Neural progenitor cell (in vitro differentiated cells): ENCODE measurements around the gene IL1RL2. TPM values are rescaled to one million over a fixed set of nuclear protein-coding genes. Genes with fewer than 3 reads are reported as not detected.

Source experiments
- DNase-seq: peaks from one replicate; pipeline ENCODE4 v3.0.0-alpha.2; 2016; ENCODE audit warnings: low spot score
- H2AFZ ChIP-seq: fragments of 200-600 bp; sonication (generic); replicated peaks from 2 replicates; pipeline ENCODE4 v1.6.1; 2016; ENCODE audit warnings: antibody characterized with exemption
- H3F3A ChIP-seq: fragments of 200-600 bp; sonication (generic); 2 replicates; pipeline ENCODE4 v1.6.1; 2016; ENCODE audit warnings: antibody characterized with exemption, low read depth
- H3K27ac ChIP-seq: fragments of 200-600 bp; sonication (generic); 2 replicates; pipeline ENCODE4 v1.5.1; 2016; ENCODE audit warnings: mild to moderate bottlenecking
- H3K27me3 ChIP-seq: fragments of 200-600 bp; sonication (generic); 2 replicates; pipeline ENCODE4 v1.6.1; 2016; ENCODE audit warnings: mild to moderate bottlenecking, moderate library complexity
- H3K36me3 ChIP-seq: fragments of 200-600 bp; sonication (generic); 2 replicates; pipeline ENCODE4 v1.5.1; 2016
- H3K4me1 ChIP-seq: fragments of 200-600 bp; sonication (generic); 2 replicates; pipeline ENCODE4 v1.6.1; 2016; ENCODE audit warnings: mixed run types
- H3K4me2 ChIP-seq: fragments of 200-600 bp; sonication (generic); 2 replicates; pipeline ENCODE4 v1.6.1; 2016
- H3K4me3 ChIP-seq: fragments of 200-600 bp; sonication (generic); 2 replicates; pipeline ENCODE4 v1.5.1; 2016
- H3K79me2 ChIP-seq: fragments of 200-600 bp; sonication (generic); 2 replicates; pipeline ENCODE4 v1.6.1; 2016; ENCODE audit warnings: low read depth
- H3K9ac ChIP-seq: fragments of 200-600 bp; sonication (generic); 2 replicates; pipeline ENCODE4 v1.6.1; 2016
- H3K9me3 ChIP-seq: fragments of 200-600 bp; sonication (generic); 2 replicates; pipeline ENCODE4 v1.5.1; 2016; ENCODE audit warnings: low read depth
- H4K20me1 ChIP-seq: fragments of 200-600 bp; sonication (generic); 2 replicates; pipeline ENCODE4 v1.6.1; 2016; ENCODE audit warnings: low read depth
- H3K27ac Mint-ChIP-seq: 3 replicates; pipeline ENCODE4 v1.8.0; 2021; ENCODE audit warnings: mixed read lengths
- H3K27me3 Mint-ChIP-seq: 2 replicates; pipeline ENCODE4 v1.8.0; 2022; ENCODE audit warnings: low read depth, mild to moderate bottlenecking, inconsistent platforms, moderate library complexity, mixed read lengths; ENCODE audit not compliant: insufficient read depth
- H3K36me3 Mint-ChIP-seq: 3 replicates; pipeline ENCODE4 v1.8.0; 2021; ENCODE audit warnings: mixed read lengths
- H3K4me1 Mint-ChIP-seq: 3 replicates; pipeline ENCODE4 v1.8.0; 2021; ENCODE audit warnings: mixed read lengths
- H3K4me3 Mint-ChIP-seq: 3 replicates; pipeline ENCODE4 v1.8.0; 2021; ENCODE audit warnings: mild to moderate bottlenecking, moderate library complexity, mixed read lengths
- H3K9me3 Mint-ChIP-seq: 3 replicates; pipeline ENCODE4 v1.8.0; 2020; ENCODE audit warnings: mixed read lengths
- EZH2 ChIP-seq: fragments of 200-600 bp; sonication (generic); IDR thresholded peaks from 2 replicates; pipeline ENCODE4 v1.6.1; 2017; ENCODE audit warnings: antibody characterized with exemption, mild to moderate bottlenecking, moderate library complexity
- EZH2phosphoT487 ChIP-seq: fragments of 200-600 bp; sonication (generic); IDR thresholded peaks from 2 replicates; pipeline ENCODE4 v1.6.1; 2017; ENCODE audit warnings: antibody characterized with exemption
- total RNA-seq: library from RNA; depleted of rRNA; stranded (reverse); fragments of >200 nt; gene quantifications from 2 replicates; pipeline ENCODE4 v1.2.3, GENCODE V29; 2015; ENCODE audit warnings: low replicate concordance
- TF ChIP-seq, protein P1 (sequence below): fragments of 200-600 bp; sonication (generic); IDR thresholded peaks from 2 replicates; pipeline ENCODE4 v1.5.1; 2017; ENCODE audit warnings: antibody characterized with exemption, mild to moderate bottlenecking

Gene IL1RL2
- total RNA-seq, 1 donor from 2014 or later, result not detected

DNA sequence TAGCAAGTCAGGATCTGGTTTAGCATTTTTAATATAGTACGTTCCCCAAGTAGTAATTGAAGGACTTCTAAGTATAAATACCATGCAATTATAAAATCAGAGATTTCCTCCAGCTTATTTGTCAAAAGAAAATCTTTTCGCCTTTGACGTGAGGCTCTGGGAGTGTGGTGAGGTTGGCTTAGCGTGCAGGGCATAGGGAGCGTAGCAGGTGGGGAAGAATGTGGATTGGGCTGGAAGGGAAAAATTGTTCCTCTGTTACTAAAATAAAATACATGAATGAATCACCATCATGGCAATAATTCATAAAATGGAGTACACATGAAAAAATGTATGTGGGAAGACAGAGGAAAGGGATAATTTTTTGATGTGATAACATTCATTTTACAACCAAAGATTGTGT, 5.4 kb upstream of the IL1RL2 start:
- no peaks in the 10 kb centered on the region for H3K4me1 ChIP-seq
- H3K36me3 Mint-ChIP-seq, result no peaks in the 10 kb centered on the region
- H4K20me1 ChIP-seq, result no peaks in the 10 kb centered on the region
- no peaks in the 10 kb centered on the region for H3K4me1 Mint-ChIP-seq
- H3K79me2 ChIP-seq, result no peaks in the 10 kb centered on the region
- peaks cover 3% of the 10 kb centered on the region for H3K27me3 Mint-ChIP-seq
- no peak overlapping the region for H3K4me3 Mint-ChIP-seq
- no peaks in the 10 kb centered on the region for H3F3A ChIP-seq
- no peaks in the 10 kb centered on the region for H3K36me3 ChIP-seq
- no peaks in the 10 kb centered on the region for H3K9me3 ChIP-seq
- no peak overlapping the region for H3K27ac ChIP-seq
- DNase-seq, result no peak
- H3K4me3 ChIP-seq, result no peak overlapping the region
- TF ChIP-seq, protein P1, sequence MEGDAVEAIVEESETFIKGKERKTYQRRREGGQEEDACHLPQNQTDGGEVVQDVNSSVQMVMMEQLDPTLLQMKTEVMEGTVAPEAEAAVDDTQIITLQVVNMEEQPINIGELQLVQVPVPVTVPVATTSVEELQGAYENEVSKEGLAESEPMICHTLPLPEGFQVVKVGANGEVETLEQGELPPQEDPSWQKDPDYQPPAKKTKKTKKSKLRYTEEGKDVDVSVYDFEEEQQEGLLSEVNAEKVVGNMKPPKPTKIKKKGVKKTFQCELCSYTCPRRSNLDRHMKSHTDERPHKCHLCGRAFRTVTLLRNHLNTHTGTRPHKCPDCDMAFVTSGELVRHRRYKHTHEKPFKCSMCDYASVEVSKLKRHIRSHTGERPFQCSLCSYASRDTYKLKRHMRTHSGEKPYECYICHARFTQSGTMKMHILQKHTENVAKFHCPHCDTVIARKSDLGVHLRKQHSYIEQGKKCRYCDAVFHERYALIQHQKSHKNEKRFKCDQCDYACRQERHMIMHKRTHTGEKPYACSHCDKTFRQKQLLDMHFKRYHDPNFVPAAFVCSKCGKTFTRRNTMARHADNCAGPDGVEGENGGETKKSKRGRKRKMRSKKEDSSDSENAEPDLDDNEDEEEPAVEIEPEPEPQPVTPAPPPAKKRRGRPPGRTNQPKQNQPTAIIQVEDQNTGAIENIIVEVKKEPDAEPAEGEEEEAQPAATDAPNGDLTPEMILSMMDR, result no peak
- TF ChIP-seq EZH2 (no peak), EZH2phosphoT487 (no peak)
- H3K27me3 ChIP-seq, result no peaks in the 10 kb centered on the region
- no peak overlapping the region for H2AFZ ChIP-seq
- no peak overlapping the region for H3K4me2 ChIP-seq
- no peak overlapping the region for H3K9ac ChIP-seq
- no peak overlapping the region for H3K27ac Mint-ChIP-seq
- no peaks in the 10 kb centered on the region for H3K9me3 Mint-ChIP-seq

DNA sequence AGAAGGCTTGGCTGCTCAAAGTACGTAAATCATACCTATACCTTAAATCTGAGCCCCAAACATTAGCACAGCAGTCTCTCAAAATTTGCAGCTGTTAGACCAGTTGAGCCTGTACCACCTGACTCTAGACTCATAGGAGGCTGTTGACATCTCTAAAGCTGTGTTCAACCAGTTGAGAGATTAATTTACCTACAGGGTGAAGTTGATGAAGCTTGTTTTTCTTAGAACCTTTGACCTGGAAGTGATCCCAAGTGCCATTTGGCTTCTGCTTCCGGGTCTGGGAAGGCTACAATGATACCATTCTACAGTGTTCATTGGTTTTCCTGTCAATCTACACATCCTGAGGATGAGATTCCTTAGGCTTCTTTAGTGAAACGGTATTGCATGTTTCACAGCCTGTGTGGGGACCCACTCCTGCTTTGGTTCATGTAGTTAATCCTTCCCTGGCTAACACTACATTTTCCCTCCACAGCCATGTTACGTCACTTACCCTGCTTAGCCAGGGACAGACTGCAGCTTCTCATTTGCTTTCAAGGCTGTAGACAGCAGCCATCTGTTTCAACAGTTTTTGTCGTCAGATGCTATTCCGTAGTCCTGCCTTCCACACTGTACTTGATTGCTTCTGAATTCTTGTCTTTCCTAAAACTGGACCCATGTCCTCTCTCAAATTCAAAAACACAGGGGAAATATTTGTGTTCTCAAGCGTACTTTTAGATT, 4.7 kb upstream of the IL1RL2 start:
- Mint-ChIP-seq H3K36me3 (no peaks in the 10 kb centered on the region), H3K4me1 (no peaks in the 10 kb centered on the region), H3K27me3 (peaks cover 6% of the 10 kb centered on the region), H3K4me3 (no peak overlapping the region), H3K9me3 (no peaks in the 10 kb centered on the region), H3K27ac (no peak overlapping the region)
- Histone ChIP-seq H2AFZ (no peak overlapping the region), H3K36me3 (no peaks in the 10 kb centered on the region), H3K9me3 (no peaks in the 10 kb centered on the region), H3K4me2 (no peak overlapping the region), H3F3A (no peaks in the 10 kb centered on the region), H3K4me3 (no peak overlapping the region), H3K27ac (no peak overlapping the region), H3K9ac (no peak overlapping the region), H3K27me3 (peaks cover 6% of the 10 kb centered on the region), H3K79me2 (no peaks in the 10 kb centered on the region), H4K20me1 (no peaks in the 10 kb centered on the region), H3K4me1 (no peaks in the 10 kb centered on the region)
- no peak for TF ChIP-seq EZH2
- TF ChIP-seq, protein P1, result no peak
- TF ChIP-seq EZH2phosphoT487, result no peak
- DNase-seq, result no peak

DNA sequence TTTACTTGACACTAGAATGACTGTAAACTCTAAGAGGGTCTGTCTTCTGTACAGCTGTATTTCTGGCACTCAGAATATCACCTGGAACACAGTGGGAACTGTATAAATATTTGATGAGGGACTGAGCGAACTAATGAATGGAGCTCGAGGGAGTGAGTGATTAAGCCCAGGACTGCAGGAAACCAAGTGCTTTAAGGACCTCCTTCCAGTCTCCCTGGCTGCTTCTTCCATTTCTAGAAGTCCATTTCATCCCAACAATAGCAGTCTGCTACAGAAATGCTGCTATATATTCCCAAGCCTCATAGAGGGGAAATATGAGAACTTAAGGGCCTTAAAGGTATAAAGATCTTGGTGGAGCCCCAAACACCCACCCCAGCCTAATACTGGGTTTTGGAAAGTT, 2.8 kb upstream of the IL1RL2 start:
- Histone ChIP-seq H3K79me2 (no peaks in the 10 kb centered on the region), H3K4me3 (no peak overlapping the region), H3K9ac (no peak overlapping the region), H3K4me2 (no peak overlapping the region), H3K4me1 (no peaks in the 10 kb centered on the region), H2AFZ (no peak overlapping the region), H3K36me3 (no peaks in the 10 kb centered on the region), H4K20me1 (no peaks in the 10 kb centered on the region), H3K9me3 (no peaks in the 10 kb centered on the region), H3K27me3 (peaks cover 17% of the 10 kb centered on the region), H3F3A (no peaks in the 10 kb centered on the region), H3K27ac (no peak overlapping the region)
- Mint-ChIP-seq H3K27ac (no peak overlapping the region), H3K4me1 (no peaks in the 10 kb centered on the region), H3K4me3 (no peak overlapping the region), H3K9me3 (no peaks in the 10 kb centered on the region), H3K27me3 (peaks cover 6% of the 10 kb centered on the region), H3K36me3 (no peaks in the 10 kb centered on the region)
- TF ChIP-seq EZH2, result no peak
- no peak for TF ChIP-seq EZH2phosphoT487
- no peak for DNase-seq

DNA sequence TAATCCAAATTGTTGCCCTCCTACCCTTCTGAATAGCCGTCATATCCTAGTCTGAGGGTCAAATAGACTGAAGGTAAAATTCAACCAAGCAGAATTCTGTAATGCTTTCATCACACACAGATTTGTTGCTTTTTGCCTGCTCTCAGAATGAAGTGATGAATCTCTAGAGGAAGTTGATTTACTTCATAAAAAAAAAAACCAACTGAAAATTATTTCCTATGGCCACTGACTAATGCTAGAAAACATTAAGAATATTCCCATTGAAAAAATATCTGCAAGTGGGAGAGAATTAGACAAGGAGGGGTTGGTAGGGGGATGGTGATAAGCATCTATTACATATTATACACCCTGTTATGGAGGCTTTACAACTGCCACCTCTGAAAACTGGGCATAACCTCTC, 2.3 kb upstream of the IL1RL2 start:
- no peaks in the 10 kb centered on the region for H3K9me3 Mint-ChIP-seq
- H3K27ac Mint-ChIP-seq, result no peak overlapping the region
- no peaks in the 10 kb centered on the region for H3K36me3 Mint-ChIP-seq

More for the DNA sequence above, 2.3 kb upstream of the IL1RL2 start:
- no peak overlapping the region for H3K4me3 Mint-ChIP-seq
- Histone ChIP-seq H2AFZ (no peak overlapping the region), H3K9me3 (no peaks in the 10 kb centered on the region), H3K4me3 (no peak overlapping the region), H3K4me2 (no peak overlapping the region), H3K9ac (no peak overlapping the region), H4K20me1 (no peaks in the 10 kb centered on the region), H3K4me1 (no peaks in the 10 kb centered on the region), H3K27ac (no peak overlapping the region), H3K79me2 (no peaks in the 10 kb centered on the region), H3K27me3 (peaks cover 17% of the 10 kb centered on the region), H3K36me3 (no peaks in the 10 kb centered on the region), H3F3A (no peaks in the 10 kb centered on the region)
- H3K4me1 Mint-ChIP-seq, result no peaks in the 10 kb centered on the region
- TF ChIP-seq EZH2, result no peak
- TF ChIP-seq, protein P1, result no peak
- TF ChIP-seq EZH2phosphoT487, result no peak
- DNase-seq, result no peak
- peaks cover 6% of the 10 kb centered on the region for H3K27me3 Mint-ChIP-seq
